Ovary (tissue), 9 donors: Measurements from ENCODE around the gene PTGDR. TPM values are rescaled to one million over a fixed set of nuclear protein-coding genes. Genes with fewer than 3 reads are reported as not detected.
A peak's percentile ranks its signal among the peaks of the same experiment; 100 is the strongest.

Experiments used
- DNase-seq, 5 donors: peaks; one replicate each; pipeline ENCODE4 v3.0.0-alpha.2; 2019 to 2020
- H3K27ac ChIP-seq, 2 donors: fragments of 200-600 bp; one replicate each; pipeline versions ENCODE4 v1.5.1 to v1.8.0; 2019 to 2022
- H3K27me3 ChIP-seq: fragments of 200-600 bp; one replicate; pipeline ENCODE4 v1.8.0; 2022
- H3K36me3 ChIP-seq: fragments of 200-600 bp; sonication (generic); one replicate; pipeline ENCODE4 v1.5.1; 2019
- H3K4me1 ChIP-seq: one replicate; pipeline ENCODE4 v1.8.1; 2013; ENCODE audit warnings: mild to moderate bottlenecking, moderate library complexity; ENCODE audit not compliant: insufficient read depth
- H3K4me3 ChIP-seq: fragments of 200-600 bp; sonication (generic); one replicate; pipeline ENCODE4 v1.5.1; 2017
- H3K9me3 ChIP-seq, 2 donors: fragments of 200-600 bp in 1 of 2; sonication (generic) in 1 of 2; one replicate each; pipeline versions ENCODE4 v1.5.1 to v1.8.1; 2013 to 2019; ENCODE audit warnings: mild to moderate bottlenecking in 1 of 2, moderate library complexity in 1 of 2
- CTCF ChIP-seq, 3 donors: fragments of 450-650 bp in 2 of 3; fragments of 200-600 bp in 1 of 3; IDR thresholded peaks; one replicate each; pipeline versions ENCODE4 v1.5.1 to v1.8.0; 2016 to 2022; ENCODE audit warnings: antibody characterized with exemption in 3 of 3, mild to moderate bottlenecking in 1 of 3
- EP300 ChIP-seq: sonication (generic); formaldehyde crosslinking; IDR thresholded peaks from one replicate; pipeline ENCODE4 v1.6.1; 2017; ENCODE audit warnings: antibody characterized with exemption
- POLR2A ChIP-seq: fragments of 450-650 bp; IDR thresholded peaks from one replicate; pipeline ENCODE4 v1.6.1; 2017; ENCODE audit warnings: antibody characterized with exemption, mild to moderate bottlenecking, moderate library complexity
- WGBS, 3 donors: extraction: QIAGEN DNeasy Blood & Tissue Kit in 1 of 3; methylation state at CpG; one replicate each; pipeline versions ENCODE4 v1.1.5 to v1.1.7; 2013 to 2017; 5-methylcytosine and 5-hydroxymethylcytosine counted together
- intact Hi-C, 4 donors: fragments of 100-400 bp; cut with DNase I; formaldehyde crosslinking; loops; one replicate each; pipeline versions ENCODE4 v1.11.0 to v1.15.1; 2022 to 2023
- polyA plus RNA-seq, 2 donors: library from polyadenylated mRNA; stranded (reverse); fragments of 200-250 nt in 1 of 2; fragments of 350-450 nt in 1 of 2; fragmentation: Illumina TruSeq in 1 of 2; extraction: RNeasy Lipid Tissue Mini Kit (QIAGEN cat#74804) in 1 of 2; gene quantifications; one replicate each; pipeline ENCODE4 v1.2.3, GENCODE V29; 2013 to 2014
- total RNA-seq, 7 donors: library from RNA; depleted of rRNA in 2 of 7; stranded (reverse); fragments of >200 nt in 2 of 7; fragmentation: NEBNext Ultra II Directional in 3 of 7; extraction: Animal tissue kit (Norgen Biotek cat#: 25700) in 3 of 7; gene quantifications; one replicate each; pipeline versions ENCODE4 v1.1.0 to v1.2.4, GENCODE V29; 2016 to 2023
- donor health status: DM: no; HTN: no; CAD: no; lungs with moderate emphysema.
- donor health status: DM: no; HTN: no; CAD: no.
- donor health status: Bipolar disorder and iron deficiency.
- donor health status: DM: yes; HTN: yes; CAD: no.
- donor health status: DM: no; HTN: no; CAD: no.
- donor health status: DM: yes; HTN: yes; CAD: no.

The PTGDR gene
- total and polyA plus RNA-seq, 9 donors, result 0.10 to 1.8 (median 0.52) TPM

- TF ChIP-seq POLR2A (no peak), CTCF (IDR thresholded peaks at IDR 0.05) (no peak), EP300 (no peak)
- peak overlapping the region; percentile 57 to 61 for H3K27ac ChIP-seq
- peaks cover 7% of the 10 kb centered on the region for H3K4me1 ChIP-seq
- H3K36me3 ChIP-seq, result no peaks in the 10 kb centered on the region
- no peaks in the 10 kb centered on the region for H3K9me3 ChIP-seq
- peak; percentile 17 to 62 (median 35) for DNase-seq
- intact Hi-C loops, result loop anchor here in 2 of 4 donors (5.0 to 10.0 kb wide), 2 partner anchors 150 to 322 kb away; no protein-coding TSS in a partner anchor
- H3K4me3 ChIP-seq, result peak overlapping the region; percentile 45
- 1 to 5% (median 2%) methylated on average over 43 to 63 of the region's 63 CpGs for WGBS, 3 donors
- no peaks in the 10 kb centered on the region for H3K27me3 ChIP-seq
Measured at GRCh38 chr14:52314595-52315354, 47.3 kb downstream of the PTGDR start.

- H3K4me1 ChIP-seq, result peaks cover 7% of the 10 kb centered on the region
- WGBS, 3 donors, result 11 to 24% (median 23%) methylated on average over 11 of the region's 11 CpGs
Measured at GRCh38 chr14:52315355-52315718, 47.8 kb downstream of the PTGDR start.

GRCh38 chr14:52318062-52318461 lies 50.6 kb downstream of the PTGDR start:
- DNase-seq, result no peak
- Histone ChIP-seq H3K9me3 (no peaks in the 10 kb centered on the region), H3K4me3 (no peak overlapping the region), H3K4me1 (no peaks in the 10 kb centered on the region), H3K27me3 (no peaks in the 10 kb centered on the region), H3K27ac (no peak overlapping the region), H3K36me3 (no peaks in the 10 kb centered on the region)
- intact Hi-C loops, result loop anchor here in 1 of 4 donors (10.0 kb wide), 1 partner anchor 147 kb away; no protein-coding TSS in a partner anchor
- TF ChIP-seq POLR2A (no peak), CTCF (IDR thresholded peaks at IDR 0.05) (no peak)
- 68 to 72% (median 70%) methylated on average over 2 of the region's 2 CpGs for WGBS, 3 donors

More at GRCh38 chr14:52315355-52315718, 47.8 kb downstream of the PTGDR start:
- intact Hi-C loops, result loop anchor here in 1 of 4 donors (10.0 kb wide), 1 partner anchor 149 kb away; no protein-coding TSS in a partner anchor
- peak overlapping the region; percentile 45 for H3K4me3 ChIP-seq
- H3K27ac ChIP-seq, result no peak overlapping the region
- no peaks in the 10 kb centered on the region for H3K36me3 ChIP-seq
- no peaks in the 10 kb centered on the region for H3K27me3 ChIP-seq
- H3K9me3 ChIP-seq, result no peaks in the 10 kb centered on the region
- TF ChIP-seq CTCF (IDR thresholded peaks at IDR 0.05) (no peak), POLR2A (no peak), EP300 (no peak)
- DNase-seq, result peak in 1 of 5 donors; percentile 10

- no peaks in the 10 kb centered on the region for H3K4me1 ChIP-seq
- no peak overlapping the region for H3K27ac ChIP-seq
- no peaks in the 10 kb centered on the region for H3K36me3 ChIP-seq
- intact Hi-C loops, result loop anchor here in 1 of 4 donors (10.0 kb wide), 1 partner anchor 146 kb away; no protein-coding TSS in a partner anchor
- no peaks in the 10 kb centered on the region for H3K27me3 ChIP-seq
- DNase-seq, result no peak
- TF ChIP-seq EP300 (no peak), POLR2A (no peak), CTCF (IDR thresholded peaks at IDR 0.05) (no peak)
- WGBS, 3 donors, result 56 to 69% (median 61%) methylated on average over 5 of the region's 5 CpGs
- H3K4me3 ChIP-seq, result no peak overlapping the region
- H3K9me3 ChIP-seq, result no peaks in the 10 kb centered on the region
Measured at GRCh38 chr14:52318826-52319645, 51.5 kb downstream of the PTGDR start.
